GM19025 (cell line): ENCODE measurements around the gene BCAS2.

Source experiments
- ATAC-seq: cut with Tn5 transposase; IDR thresholded peaks from one replicate; pipeline ENCODE4 v1.9.1; 2021; ENCODE audit warnings: mild to moderate bottlenecking, low read depth, moderate library complexity; ENCODE audit not compliant: unreplicated experiment

Gene BCAS2

GRCh38 chr1:114561333-114561732, 20.1 kb downstream of the BCAS2 start:
- ATAC-seq, result no peak

- ATAC-seq, result no peak
Measured at GRCh38 chr1:114559356-114559755, 22.1 kb downstream of the BCAS2 start.

- no peak for ATAC-seq
Measured at GRCh38 chr1:114558544-114558943, 22.9 kb downstream of the BCAS2 start.

GRCh38 chr1:114554577-114554976, 26.8 kb downstream of the BCAS2 start:
- no peak for ATAC-seq

GRCh38 chr1:114552106-114552639, 29.2 kb downstream of the BCAS2 start:
- ATAC-seq, result no peak

DNA sequence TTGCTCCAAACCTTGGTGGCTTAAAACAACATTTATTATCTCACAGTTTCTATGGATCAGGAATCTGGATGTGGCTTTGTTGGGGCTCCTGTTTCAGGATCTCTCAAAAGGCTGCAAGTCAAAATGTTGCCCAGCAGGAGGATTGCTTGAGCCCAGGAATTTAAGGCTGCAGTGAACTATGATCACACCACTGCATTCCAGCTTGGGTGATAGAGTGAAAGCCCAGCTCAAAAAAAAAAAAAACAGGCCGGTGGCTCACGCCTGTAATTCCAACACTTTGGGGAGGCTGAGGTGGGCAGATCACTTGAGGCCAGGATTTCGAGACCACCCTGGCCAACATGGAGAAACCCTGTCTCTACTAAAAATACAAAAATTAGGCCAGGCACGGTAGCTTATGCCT, 30.0 kb downstream of the BCAS2 start:
- no peak for ATAC-seq

DNA sequence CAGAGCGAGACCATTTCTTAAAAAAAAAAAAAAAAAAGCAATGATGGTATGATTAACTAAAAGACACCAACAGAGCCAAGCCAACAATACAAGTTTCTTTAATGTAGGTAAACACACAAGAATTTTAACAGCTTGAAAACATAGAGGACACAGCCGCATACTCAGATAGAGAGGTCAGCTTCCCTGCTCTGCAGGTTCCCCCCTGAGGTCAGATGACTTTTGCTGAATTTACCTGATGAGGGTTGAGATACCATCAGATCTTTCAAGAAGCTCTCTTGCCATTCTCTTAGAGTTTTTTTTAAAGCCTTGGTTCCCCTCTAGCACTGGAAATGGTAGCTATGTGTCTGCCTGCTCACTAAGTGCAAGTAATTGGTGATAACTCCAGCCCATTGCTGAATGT, 31.1 kb downstream of the BCAS2 start:
- ATAC-seq, result no peak

DNA sequence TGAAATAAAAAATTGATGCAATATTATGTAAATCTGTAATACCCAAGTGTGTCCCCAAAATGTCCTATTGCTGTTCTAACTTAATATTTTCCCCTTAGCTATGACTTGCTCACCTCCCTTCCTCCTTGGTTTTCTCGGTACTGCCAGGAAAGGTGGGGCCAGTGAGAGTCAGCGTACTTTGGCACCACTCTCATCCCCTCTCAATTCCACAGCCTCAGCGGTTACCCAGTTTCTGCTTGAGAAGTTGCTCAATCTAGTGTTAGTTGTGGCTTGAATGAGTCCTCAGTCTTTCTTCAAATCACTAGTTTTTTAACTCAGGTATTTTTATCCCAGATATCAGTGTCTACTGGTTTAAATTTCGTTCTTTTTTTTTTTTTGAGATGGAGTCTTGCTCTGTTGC, 32.3 kb downstream of the BCAS2 start:
- no peak for ATAC-seq

- ATAC-seq, result no peak
Measured at GRCh38 chr1:114547076-114547475, 34.3 kb downstream of the BCAS2 start.

DNA sequence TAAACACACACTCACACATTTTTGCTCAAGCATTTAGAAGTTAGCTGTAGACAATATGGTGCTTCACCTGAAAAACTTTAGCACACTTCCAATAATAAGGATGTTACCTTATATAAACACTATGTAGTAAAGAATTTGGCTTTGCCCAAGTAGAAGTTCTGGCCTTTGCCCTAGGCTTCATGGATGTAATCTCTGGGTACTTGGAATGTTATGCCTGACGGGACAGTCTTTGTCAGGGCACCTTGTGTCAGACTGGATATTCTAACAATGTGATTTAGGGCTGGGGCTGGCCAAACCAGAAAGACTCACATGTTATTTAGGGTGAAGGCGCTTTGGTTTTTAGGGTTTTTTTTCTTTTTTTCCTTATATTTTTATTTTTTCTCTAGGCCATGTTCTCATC, 35.6 kb downstream of the BCAS2 start:
- ATAC-seq, result no peak

DNA sequence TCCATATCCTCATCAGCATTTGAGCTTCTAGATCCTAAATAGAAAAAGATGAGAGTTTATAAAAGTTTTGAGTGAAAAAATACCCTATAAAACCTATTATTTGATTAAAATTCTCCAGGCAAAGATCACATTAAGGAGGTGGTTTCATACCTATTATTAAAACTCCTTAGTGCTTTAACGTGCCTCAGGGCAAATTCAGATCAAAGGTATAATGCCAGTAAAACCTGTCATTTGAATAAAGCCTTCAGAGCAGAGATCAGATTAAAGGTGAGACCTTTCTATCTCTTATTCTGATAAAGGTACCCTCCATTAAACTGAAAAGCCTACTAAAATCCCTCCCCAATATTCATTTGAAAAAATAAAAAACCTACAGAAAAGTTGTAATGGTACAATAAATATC, 36.1 kb downstream of the BCAS2 start:
- no peak for ATAC-seq

GRCh38 chr1:114540821-114541220, 40.6 kb downstream of the BCAS2 start:
- no peak for ATAC-seq

GRCh38 chr1:114540272-114540671, 41.1 kb downstream of the BCAS2 start:
- ATAC-seq, result no peak

DNA sequence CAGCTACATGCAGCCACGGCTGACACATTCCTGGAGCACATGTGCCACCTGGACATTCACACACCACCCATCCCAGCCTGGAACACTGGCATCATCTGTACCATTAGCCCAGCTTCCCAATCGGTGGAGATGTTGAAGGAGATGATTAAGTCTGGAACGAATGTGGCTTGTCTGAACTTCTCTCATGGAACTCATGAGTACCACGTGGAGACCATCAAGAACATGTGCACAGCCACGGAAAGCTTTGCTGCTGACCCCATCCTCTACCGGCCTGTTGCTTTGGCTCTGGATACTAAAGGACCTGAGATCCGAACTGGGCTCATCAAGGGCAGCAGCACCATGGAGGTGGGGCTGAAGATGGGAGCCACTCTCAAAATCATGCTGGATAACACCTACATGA, 45.4 kb downstream of the BCAS2 start:
- ATAC-seq, result no peak

DNA sequence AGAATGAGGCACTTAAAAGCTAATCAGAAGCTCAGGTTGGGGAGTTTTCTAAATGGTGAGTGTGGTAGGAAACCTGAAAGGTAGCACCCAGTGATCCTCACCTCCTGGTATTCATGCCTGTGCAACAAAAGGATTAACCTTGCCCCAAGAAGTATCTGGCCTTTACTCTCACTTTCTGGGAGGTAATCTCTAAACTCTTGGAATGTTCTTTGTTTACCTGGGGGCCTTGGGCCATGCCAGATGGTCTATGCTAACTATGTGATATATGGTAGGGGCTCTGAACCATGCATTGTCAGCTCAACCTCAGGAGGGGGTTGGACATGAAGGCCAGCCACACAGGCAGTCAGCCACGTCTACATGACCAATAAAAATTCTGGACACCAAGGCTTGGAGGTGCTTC, 46.0 kb downstream of the BCAS2 start:
- no peak for ATAC-seq

DNA sequence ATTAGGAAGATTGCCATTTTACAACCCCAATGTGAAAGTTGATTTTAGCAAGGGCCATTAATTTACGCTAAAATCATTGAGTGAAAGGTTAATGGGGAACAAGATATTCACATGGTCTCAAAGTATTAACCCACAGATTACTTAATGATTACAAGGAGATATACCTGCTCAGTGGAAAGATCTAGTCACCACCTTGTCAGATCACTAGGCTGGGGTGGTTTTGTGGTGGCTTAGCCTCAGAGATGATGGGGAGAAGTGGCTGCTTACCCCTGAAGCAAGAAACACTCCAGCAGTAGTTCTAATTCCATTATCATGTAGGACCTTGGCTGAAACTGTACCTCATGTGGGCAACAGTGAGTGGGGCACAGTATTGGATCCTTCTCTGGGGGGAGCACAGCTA, 50.3 kb downstream of the BCAS2 start:
- ATAC-seq, result no peak

GRCh38 chr1:114530224-114530623, 51.2 kb downstream of the BCAS2 start:
- no peak for ATAC-seq

DNA sequence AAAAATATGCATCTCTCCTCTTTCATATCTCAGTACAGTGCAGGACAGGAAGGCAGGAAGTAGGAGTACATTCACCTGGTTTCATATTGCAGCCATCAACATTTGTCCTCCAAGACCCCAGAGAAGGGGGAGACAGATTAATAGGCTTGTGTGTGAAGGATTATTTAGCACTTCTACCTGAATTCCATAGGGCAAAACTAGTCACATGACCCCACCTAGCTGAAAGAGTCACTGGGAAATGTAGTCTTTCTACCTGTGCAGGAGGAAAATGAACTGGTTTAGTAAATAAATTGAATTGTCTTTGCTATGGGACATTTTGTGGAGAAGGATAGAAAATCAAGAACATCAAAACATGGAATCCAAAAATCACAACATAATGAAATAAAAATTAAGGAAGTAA, 56.5 kb downstream of the BCAS2 start:
- ATAC-seq, result no peak

DNA sequence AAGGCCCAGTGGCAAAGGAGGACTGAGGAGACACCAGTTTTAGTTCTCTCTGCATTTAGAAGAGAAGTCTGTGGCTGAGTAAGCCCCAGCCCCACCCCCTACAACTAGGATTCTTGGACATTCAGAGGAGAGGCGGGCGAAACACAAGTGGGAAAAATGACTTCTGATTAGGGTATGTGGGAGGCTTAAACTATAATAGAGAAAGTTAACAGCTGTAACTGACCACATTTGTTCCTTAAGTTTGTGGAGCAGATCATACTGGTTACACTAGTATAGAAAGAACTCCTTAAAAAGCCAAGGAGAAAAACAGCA, 59.2 kb downstream of the BCAS2 start:
- ATAC-seq, result no peak

GRCh38 chr1:114521396-114522263, 59.8 kb downstream of the BCAS2 start:
- no peak for ATAC-seq
